ENCODE results near the gene MFRP.

The MFRP gene

DNA sequence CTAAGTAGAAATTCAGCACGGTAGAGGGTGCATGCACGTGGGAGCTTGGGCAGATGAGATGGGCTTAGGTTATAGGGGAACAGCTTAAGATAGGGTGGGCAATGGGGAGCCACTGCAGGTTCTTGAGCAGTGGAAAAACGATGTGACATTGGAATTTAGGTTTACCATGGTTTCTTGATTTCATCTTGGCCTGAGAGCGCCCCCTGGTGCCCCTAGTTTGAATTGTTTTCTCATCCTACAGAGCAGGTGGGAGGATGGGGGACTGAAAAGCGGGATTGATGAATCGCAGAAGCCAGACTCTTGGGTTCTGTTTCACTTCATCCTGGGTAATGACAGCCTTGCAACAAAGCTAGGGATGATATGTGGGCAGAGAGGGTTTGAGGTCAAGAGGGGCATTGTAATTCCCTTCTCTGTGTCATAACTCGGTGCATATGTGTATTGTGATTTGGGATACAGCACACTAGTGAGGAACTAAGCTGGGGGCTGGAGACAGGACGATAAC is 22.9 kb downstream of the MFRP start:
- H3K4me1 ChIP-seq (ENCODE audit: control insufficient read depth in 1 of 2, insufficient read depth in 1 of 2, low read depth in 1 of 2, low read length in 1 of 2): peaks cover 24 to 27% of the 10 kb centered on the region in 2 experiments
- no peak overlapping the region for H3K27ac ChIP-seq
- TF ChIP-seq, protein P1, sequence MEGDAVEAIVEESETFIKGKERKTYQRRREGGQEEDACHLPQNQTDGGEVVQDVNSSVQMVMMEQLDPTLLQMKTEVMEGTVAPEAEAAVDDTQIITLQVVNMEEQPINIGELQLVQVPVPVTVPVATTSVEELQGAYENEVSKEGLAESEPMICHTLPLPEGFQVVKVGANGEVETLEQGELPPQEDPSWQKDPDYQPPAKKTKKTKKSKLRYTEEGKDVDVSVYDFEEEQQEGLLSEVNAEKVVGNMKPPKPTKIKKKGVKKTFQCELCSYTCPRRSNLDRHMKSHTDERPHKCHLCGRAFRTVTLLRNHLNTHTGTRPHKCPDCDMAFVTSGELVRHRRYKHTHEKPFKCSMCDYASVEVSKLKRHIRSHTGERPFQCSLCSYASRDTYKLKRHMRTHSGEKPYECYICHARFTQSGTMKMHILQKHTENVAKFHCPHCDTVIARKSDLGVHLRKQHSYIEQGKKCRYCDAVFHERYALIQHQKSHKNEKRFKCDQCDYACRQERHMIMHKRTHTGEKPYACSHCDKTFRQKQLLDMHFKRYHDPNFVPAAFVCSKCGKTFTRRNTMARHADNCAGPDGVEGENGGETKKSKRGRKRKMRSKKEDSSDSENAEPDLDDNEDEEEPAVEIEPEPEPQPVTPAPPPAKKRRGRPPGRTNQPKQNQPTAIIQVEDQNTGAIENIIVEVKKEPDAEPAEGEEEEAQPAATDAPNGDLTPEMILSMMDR (IDR thresholded peaks at IDR 0.05): peak; percentile 80
- H3K9me3 ChIP-seq: no peaks in the 10 kb centered on the region
- H3K36me3 ChIP-seq: no peaks in the 10 kb centered on the region
- H3K4me3 ChIP-seq (ENCODE audit: low read depth in 1 of 2, low read length in 1 of 2): no peak overlapping the region
- H3K27me3 ChIP-seq: peaks cover 56% of the 10 kb centered on the region

DNA sequence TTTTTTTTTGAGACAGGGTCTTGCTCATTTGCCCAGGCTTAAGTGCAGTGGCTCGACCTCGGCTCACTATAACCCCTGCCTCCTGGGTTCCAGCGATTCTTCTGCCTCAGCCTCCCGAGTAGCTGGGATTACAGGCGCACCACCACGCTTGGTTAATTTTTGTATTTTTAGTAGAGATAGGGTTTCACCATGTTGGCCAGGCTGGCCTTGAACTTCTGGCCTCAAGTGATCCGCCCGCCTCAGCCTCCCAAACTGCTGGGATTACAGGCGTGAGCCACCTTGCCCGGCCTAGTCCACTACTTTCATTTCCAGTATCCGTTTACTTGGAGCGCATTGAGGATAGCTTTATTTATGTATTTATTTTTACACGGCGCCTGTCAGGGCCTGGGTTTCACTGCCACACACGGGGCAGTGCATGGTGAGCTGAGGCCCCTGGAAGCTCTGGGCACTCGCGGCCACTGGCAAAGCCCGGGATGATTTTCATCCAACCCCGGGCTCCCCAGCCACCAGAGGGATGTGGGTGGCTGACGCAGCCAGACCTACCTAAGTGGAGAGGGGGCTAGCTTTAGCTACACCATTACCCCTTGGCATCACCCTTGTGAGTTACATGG is 23.5 kb downstream of the MFRP start:
- H3K36me3 ChIP-seq: no peaks in the 10 kb centered on the region
- no peak overlapping the region for H3K4me3 ChIP-seq (ENCODE audit: low read depth in 1 of 2, low read length in 1 of 2)
- H3K4me1 ChIP-seq (ENCODE audit: control insufficient read depth in 1 of 2, insufficient read depth in 1 of 2, low read depth in 1 of 2, low read length in 1 of 2): peaks cover 26 to 33% of the 10 kb centered on the region in 2 experiments
- TF ChIP-seq, protein P1 (IDR thresholded peaks at IDR 0.05): no peak
- no peak overlapping the region for H3K27ac ChIP-seq
- peaks cover 62% of the 10 kb centered on the region for H3K27me3 ChIP-seq
- no peaks in the 10 kb centered on the region for H3K9me3 ChIP-seq

DNA sequence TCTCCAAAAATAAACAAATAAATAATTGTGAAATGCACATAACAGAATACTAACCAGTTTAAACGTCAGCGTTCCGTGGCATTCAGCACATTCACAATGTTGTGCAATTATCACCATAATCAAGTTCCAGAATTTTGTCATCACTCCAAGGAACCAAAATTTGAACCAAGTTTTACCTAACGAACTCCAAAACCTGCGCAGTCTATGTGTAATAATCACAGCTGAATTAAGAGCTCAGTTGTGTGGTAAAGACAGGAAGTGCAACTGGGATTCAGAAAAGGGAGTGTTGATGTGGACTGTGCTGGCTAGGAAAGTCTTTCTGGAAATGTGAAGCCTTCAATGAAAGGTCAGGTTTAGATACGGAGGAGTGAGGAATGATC is 24.2 kb downstream of the MFRP start:
- TF ChIP-seq, protein P1 (IDR thresholded peaks at IDR 0.05): no peak
- no peak overlapping the region for H3K27ac ChIP-seq

DNA sequence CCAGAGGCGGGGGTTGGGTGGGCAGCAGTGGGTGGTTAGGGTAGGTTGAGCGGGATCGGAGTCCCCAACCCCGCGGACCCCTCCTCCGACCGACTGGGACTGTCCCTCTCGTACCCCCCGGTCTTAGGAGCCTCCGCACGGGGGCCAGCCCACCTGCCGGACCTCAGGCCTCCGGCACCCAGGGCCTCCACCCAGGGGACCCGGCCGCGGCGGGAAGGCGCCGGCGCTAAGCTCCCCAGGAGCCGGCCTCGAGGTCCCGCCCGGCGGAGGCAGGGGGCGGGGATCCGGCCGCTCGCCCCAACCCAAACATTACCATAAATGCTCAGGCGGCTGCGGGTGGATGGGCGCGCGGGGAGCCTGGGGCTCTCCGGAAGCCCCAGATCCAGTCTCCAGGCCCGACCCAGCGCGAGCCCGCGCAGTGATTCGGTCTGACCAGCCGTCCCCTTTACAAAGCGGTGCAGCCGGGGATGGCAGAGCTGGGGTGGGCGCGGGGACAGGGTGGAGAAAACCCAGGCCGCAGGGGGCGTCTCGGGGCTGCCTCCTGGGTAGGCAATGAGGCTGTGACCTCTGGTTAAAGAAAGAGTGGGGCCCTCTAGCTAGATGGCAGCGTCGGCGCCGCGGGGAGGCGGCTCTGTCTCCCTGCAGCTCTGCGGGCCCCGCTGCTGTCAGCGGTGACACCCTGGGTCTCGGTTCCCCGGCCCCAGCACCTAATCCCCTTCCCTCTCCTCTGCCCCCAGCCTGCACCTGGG is 25.6 kb downstream of the MFRP start:
- TF ChIP-seq, protein P1 (IDR thresholded peaks at IDR 0.05): no peak
- no peaks in the 10 kb centered on the region for H3K36me3 ChIP-seq
- H3K4me1 ChIP-seq (ENCODE audit: control insufficient read depth in 1 of 2, insufficient read depth in 1 of 2, low read depth in 1 of 2, low read length in 1 of 2): peaks cover 43 to 51% of the 10 kb centered on the region in 2 experiments
- peak overlapping the region; percentile 51 to 53 for H3K4me3 ChIP-seq (ENCODE audit: low read depth in 1 of 2, low read length in 1 of 2)
- H3K27me3 ChIP-seq: peaks cover 82% of the 10 kb centered on the region
- no peak overlapping the region for H3K27ac ChIP-seq
- H3K9me3 ChIP-seq: no peaks in the 10 kb centered on the region

More for the DNA sequence above, 24.2 kb downstream of the MFRP start:
- Histone ChIP-seq H3K4me1 (ENCODE audit: control insufficient read depth in 1 of 2, insufficient read depth in 1 of 2, low read depth in 1 of 2, low read length in 1 of 2) (peaks cover 30 to 39% of the 10 kb centered on the region in 2 experiments), H3K4me3 (ENCODE audit: low read depth in 1 of 2, low read length in 1 of 2) (no peak overlapping the region), H3K27me3 (peaks cover 68% of the 10 kb centered on the region), H3K36me3 (no peaks in the 10 kb centered on the region), H3K9me3 (no peaks in the 10 kb centered on the region)

DNA sequence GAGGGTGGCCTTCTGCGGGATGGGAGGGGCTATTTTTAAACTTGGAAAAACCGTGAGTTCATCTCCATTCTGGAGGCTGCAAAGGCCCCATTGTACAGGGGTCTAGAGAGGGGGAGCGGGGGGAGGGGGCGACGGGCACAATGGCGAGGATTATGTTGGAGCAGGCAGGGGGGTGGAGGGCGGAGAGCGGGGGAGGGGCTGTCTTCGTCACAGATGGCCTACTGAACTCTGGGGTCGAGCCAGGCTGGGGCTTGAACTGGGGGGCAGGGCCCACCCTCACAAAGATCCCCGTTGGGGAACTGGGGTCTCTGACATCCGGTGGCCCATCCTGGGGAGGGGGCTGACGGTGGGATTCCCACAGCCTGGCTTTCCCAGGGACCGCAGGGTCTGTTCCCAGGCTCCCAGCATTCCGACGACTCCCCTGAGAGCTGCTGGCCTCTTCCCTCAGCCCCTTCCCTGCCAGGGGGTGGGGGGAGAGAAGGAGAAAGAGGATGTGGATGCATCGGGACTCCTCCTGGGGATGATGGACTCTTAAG is 26.2 kb downstream of the MFRP start:
- no peaks in the 10 kb centered on the region for H3K36me3 ChIP-seq
- TF ChIP-seq, protein P1 (IDR thresholded peaks at IDR 0.05): no peak
- no peak overlapping the region for H3K4me3 ChIP-seq (ENCODE audit: low read depth in 1 of 2, low read length in 1 of 2)
- H3K4me1 ChIP-seq (ENCODE audit: control insufficient read depth in 1 of 2, insufficient read depth in 1 of 2, low read depth in 1 of 2, low read length in 1 of 2): peaks cover 49 to 55% of the 10 kb centered on the region in 2 experiments
- peaks cover 89% of the 10 kb centered on the region for H3K27me3 ChIP-seq
- no peak overlapping the region for H3K27ac ChIP-seq
- no peaks in the 10 kb centered on the region for H3K9me3 ChIP-seq

Measured in neutrophil (primary cell).